GM23338 (cell line): ENCODE data around the gene TNFAIP8L1. TPM values are rescaled to one million over a fixed set of nuclear protein-coding genes. Genes with fewer than 3 reads are reported as not detected.

ENCODE experiments used
- EZH2 ChIP-seq: fragments of 200-600 bp; sonication (generic); IDR thresholded peaks from one replicate; pipeline ENCODE4 v1.8.0; 2017; ENCODE audit warnings: antibody characterized with exemption, mild to moderate bottlenecking, low read depth; ENCODE audit not compliant: unreplicated experiment
- POLR2AphosphoS5 ChIP-seq: IDR thresholded peaks from 2 replicates; pipeline ENCODE4 v1.6.1; 2016; ENCODE audit warnings: antibody characterized with exemption, low read depth
- polyA plus RNA-seq: library from polyadenylated mRNA; unstranded; fragments of >200 nt; fragmentation: Nextera tagmentation; extraction: Ambion mirVana; gene quantifications from 2 replicates; pipeline ENCODE4 v1.2.1, GENCODE V29; 2016
- total RNA-seq: library from RNA; depleted of rRNA; stranded (reverse); fragments of >200 nt; shearing (Covaris generic); gene quantifications from 2 replicates; pipeline ENCODE4 v1.2.3, GENCODE V29; 2014
- TF ChIP-seq, protein P1 (sequence below): fragments of 250-450 bp; sonication (Bioruptor Pico); IDR thresholded peaks from 2 replicates; pipeline ENCODE4 v1.5.0; 2020; ENCODE audit warnings: mild to moderate bottlenecking, moderate library complexity
- TF ChIP-seq, protein P2 (sequence below): IDR thresholded peaks from one replicate; pipeline ENCODE4 v1.6.1; 2018; ENCODE audit warnings: antibody characterized with exemption; ENCODE audit not compliant: unreplicated experiment

TNFAIP8L1 gene
- total and polyA plus RNA-seq, 2 experiments from 2014 or later, result 2.7 to 4.1 TPM

DNA sequence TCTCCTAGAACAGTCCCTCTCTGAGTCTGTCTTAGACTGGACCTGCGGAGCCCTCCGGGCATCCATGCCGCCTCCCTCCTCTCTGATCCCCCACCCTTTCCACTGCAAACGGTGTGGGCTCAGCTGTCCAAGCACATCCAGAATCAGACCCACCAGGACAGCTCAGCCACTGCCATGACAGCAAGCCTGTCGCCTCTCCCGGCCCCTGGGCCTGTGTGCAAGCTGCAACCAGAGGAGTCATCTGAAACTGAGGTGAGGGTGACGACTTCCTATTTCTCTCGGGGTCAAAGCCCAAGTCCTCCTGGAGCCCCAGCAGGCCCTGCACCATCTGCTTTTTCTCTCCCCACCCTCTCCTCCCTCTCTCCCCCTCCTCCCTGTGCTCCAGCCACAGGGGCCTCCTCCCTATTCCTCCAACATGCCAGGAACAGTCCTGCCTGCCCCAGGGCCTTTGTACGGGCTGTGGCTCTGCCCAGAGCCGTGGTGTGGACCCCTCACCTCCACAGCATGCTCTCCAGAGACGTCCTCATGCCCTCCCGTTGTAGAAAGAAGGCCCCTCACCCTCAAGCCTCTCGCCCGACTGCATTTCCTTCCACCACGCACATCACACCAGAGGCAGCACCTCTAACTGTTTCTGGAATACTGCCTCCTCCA lies 54.3 kb downstream of the TNFAIP8L1 start (continued):
- TF ChIP-seq, protein P1, sequence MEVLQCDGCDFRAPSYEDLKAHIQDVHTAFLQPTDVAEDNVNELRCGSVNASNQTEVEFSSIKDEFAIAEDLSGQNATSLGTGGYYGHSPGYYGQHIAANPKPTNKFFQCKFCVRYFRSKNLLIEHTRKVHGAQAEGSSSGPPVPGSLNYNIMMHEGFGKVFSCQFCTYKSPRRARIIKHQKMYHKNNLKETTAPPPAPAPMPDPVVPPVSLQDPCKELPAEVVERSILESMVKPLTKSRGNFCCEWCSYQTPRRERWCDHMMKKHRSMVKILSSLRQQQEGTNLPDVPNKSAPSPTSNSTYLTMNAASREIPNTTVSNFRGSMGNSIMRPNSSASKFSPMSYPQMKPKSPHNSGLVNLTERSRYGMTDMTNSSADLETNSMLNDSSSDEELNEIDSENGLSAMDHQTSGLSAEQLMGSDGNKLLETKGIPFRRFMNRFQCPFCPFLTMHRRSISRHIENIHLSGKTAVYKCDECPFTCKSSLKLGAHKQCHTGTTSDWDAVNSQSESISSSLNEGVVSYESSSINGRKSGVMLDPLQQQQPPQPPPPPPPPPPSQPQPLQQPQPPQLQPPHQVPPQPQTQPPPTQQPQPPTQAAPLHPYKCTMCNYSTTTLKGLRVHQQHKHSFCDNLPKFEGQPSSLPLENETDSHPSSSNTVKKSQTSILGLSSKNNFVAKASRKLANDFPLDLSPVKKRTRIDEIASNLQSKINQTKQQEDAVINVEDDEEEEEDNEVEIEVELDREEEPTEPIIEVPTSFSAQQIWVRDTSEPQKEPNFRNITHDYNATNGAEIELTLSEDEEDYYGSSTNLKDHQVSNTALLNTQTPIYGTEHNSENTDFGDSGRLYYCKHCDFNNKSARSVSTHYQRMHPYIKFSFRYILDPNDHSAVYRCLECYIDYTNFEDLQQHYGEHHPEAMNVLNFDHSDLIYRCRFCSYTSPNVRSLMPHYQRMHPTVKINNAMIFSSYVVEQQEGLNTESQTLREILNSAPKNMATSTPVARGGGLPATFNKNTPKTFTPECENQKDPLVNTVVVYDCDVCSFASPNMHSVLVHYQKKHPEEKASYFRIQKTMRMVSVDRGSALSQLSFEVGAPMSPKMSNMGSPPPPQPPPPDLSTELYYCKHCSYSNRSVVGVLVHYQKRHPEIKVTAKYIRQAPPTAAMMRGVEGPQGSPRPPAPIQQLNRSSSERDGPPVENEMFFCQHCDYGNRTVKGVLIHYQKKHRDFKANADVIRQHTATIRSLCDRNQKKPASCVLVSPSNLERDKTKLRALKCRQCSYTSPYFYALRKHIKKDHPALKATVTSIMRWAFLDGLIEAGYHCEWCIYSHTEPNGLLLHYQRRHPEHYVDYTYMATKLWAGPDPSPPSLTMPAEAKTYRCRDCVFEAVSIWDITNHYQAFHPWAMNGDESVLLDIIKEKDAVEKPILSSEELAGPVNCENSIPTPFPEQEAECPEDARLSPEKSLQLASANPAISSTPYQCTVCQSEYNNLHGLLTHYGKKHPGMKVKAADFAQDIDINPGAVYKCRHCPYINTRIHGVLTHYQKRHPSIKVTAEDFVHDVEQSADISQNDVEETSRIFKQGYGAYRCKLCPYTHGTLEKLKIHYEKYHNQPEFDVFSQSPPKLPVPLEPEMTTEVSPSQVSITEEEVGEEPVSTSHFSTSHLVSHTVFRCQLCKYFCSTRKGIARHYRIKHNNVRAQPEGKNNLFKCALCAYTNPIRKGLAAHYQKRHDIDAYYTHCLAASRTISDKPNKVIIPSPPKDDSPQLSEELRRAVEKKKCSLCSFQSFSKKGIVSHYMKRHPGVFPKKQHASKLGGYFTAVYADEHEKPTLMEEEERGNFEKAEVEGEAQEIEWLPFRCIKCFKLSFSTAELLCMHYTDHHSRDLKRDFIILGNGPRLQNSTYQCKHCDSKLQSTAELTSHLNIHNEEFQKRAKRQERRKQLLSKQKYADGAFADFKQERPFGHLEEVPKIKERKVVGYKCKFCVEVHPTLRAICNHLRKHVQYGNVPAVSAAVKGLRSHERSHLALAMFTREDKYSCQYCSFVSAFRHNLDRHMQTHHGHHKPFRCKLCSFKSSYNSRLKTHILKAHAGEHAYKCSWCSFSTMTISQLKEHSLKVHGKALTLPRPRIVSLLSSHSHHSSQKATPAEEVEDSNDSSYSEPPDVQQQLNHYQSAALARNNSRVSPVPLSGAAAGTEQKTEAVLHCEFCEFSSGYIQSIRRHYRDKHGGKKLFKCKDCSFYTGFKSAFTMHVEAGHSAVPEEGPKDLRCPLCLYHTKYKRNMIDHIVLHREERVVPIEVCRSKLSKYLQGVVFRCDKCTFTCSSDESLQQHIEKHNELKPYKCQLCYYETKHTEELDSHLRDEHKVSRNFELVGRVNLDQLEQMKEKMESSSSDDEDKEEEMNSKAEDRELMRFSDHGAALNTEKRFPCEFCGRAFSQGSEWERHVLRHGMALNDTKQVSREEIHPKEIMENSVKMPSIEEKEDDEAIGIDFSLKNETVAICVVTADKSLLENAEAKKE (CRISPR knock-in tag), result no peak
- no peak for TF ChIP-seq EZH2
- TF ChIP-seq, protein P2, sequence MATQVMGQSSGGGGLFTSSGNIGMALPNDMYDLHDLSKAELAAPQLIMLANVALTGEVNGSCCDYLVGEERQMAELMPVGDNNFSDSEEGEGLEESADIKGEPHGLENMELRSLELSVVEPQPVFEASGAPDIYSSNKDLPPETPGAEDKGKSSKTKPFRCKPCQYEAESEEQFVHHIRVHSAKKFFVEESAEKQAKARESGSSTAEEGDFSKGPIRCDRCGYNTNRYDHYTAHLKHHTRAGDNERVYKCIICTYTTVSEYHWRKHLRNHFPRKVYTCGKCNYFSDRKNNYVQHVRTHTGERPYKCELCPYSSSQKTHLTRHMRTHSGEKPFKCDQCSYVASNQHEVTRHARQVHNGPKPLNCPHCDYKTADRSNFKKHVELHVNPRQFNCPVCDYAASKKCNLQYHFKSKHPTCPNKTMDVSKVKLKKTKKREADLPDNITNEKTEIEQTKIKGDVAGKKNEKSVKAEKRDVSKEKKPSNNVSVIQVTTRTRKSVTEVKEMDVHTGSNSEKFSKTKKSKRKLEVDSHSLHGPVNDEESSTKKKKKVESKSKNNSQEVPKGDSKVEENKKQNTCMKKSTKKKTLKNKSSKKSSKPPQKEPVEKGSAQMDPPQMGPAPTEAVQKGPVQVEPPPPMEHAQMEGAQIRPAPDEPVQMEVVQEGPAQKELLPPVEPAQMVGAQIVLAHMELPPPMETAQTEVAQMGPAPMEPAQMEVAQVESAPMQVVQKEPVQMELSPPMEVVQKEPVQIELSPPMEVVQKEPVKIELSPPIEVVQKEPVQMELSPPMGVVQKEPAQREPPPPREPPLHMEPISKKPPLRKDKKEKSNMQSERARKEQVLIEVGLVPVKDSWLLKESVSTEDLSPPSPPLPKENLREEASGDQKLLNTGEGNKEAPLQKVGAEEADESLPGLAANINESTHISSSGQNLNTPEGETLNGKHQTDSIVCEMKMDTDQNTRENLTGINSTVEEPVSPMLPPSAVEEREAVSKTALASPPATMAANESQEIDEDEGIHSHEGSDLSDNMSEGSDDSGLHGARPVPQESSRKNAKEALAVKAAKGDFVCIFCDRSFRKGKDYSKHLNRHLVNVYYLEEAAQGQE, result no peak
- no peak for TF ChIP-seq POLR2AphosphoS5
